Measurements from ENCODE around the gene GPRIN2.

GRCh38 chr10:46560952-46561351 is 4.5 kb upstream of the GPRIN2 start:
- TF ChIP-seq CTCF (conservative IDR thresholded peaks at IDR 0.05 in 1 of 2, IDR thresholded peaks at IDR 0.05 in 1 of 2; ENCODE audit: extremely low read depth in 1 of 2, insufficient read depth in 1 of 2, low read depth in 1 of 2, low read length in 2 of 2) (no peak), EZH2 (IDR thresholded peaks at IDR 0.05; ENCODE audit: borderline replicate concordance, low read length) (no peak)

Measured in mammary epithelial cell (primary cell).